ENCODE measurements around the gene ALDH7A1. TPM values are rescaled to one million over a fixed set of nuclear protein-coding genes. Genes with fewer than 3 reads are reported as not detected.

The ALDH7A1 gene
- total and polyA plus RNA-seq, 2 donors (not counting 1 experiment from before 2014, with no cell fraction given) = 0.78 to 3.3 TPM

DNA sequence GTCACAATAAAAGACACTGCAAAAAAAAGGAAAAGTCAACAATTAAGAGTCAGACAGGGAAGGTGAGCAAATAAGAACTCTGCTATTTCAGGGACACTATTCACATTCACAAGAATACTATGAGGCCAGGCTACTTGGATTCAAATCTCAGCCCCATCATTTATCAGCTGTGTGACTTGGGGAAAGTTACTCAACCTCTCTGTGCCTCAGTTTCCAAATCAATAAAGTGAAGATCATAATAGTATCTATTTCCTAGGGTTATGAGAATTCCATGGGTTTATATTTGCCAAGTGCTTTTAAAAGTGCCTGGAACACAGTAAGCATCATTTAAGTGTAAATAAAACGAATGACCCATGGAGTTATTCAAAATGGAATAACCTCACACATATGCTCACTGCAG lies 56.4 kb downstream of the ALDH7A1 start:
- Histone ChIP-seq H3K79me2 (ENCODE audit: control insufficient read depth, insufficient read depth, low read length) (no peaks in the 10 kb centered on the region), H3K27me3 (replicated peaks in 1 of 4; ENCODE audit: control extremely low read depth in 1 of 4, control insufficient read depth in 3 of 4, insufficient read depth in 4 of 4, low read length in 3 of 4) (no peaks in the 10 kb centered on the region), H3K4me3 (ENCODE audit: control extremely low read depth in 1 of 5, extremely low read depth in 1 of 5, insufficient read depth in 1 of 5, low read depth in 2 of 5, low read length in 4 of 5) (no peak overlapping the region), H3K27ac (ENCODE audit: low read length in 2 of 2) (no peak overlapping the region), H3K9ac (ENCODE audit: low read length) (no peak overlapping the region), H3K4me2 (replicated peaks; ENCODE audit: low read depth, low read length, poor library complexity, severe bottlenecking) (no peak overlapping the region), H2AFZ (ENCODE audit: insufficient read depth, low read depth, low read length, poor library complexity, severe bottlenecking) (no peak overlapping the region), H4K20me1 (ENCODE audit: control insufficient read depth, insufficient read depth, low read length, poor library complexity, severe bottlenecking) (no peaks in the 10 kb centered on the region), H3K36me3 (replicated peaks in 1 of 2; ENCODE audit: control extremely low read depth in 1 of 2, control insufficient read depth in 1 of 2, extremely low read depth in 1 of 2, insufficient read depth in 2 of 2, low read length in 1 of 2) (no peaks in the 10 kb centered on the region), H3K9me3 (ENCODE audit: control extremely low read depth in 1 of 3, control insufficient read depth in 2 of 3, insufficient read depth in 1 of 3, low read length in 2 of 3) (peaks cover 0 to 3% (median 0%) of the 10 kb centered on the region in 3 donors), H3K4me1 (ENCODE audit: control insufficient read depth in 2 of 2, insufficient read depth in 2 of 2, low read length in 2 of 2) (no peaks in the 10 kb centered on the region)
- intact Hi-C loops (cut with micrococcal nuclease) = no loop called here
- CTCF ChIA-PET = interaction anchor here (0.6 to 7.2 kb wide), 9 partner anchors 11 to 359 kb away, joined by 3 to 93 read pairs (median 4); no protein-coding TSS in a partner anchor
- no CpG with 5 or more reads among the region's 1 CpG for WGBS (ENCODE audit: insufficient coverage)
- Mint-ChIP-seq H3K4me1 (no peaks in the 10 kb centered on the region), H3K4me3 (no peak overlapping the region), H3K27ac (no peak overlapping the region), H3K9me3 (ENCODE audit: insufficient read depth) (no peaks in the 10 kb centered on the region), H3K27me3 (no peaks in the 10 kb centered on the region)
- POLR2A ChIA-PET = no interaction called here
- no peak for TF ChIP-seq EZH2 (IDR thresholded peaks at IDR 0.05; ENCODE audit: borderline replicate concordance, insufficient read depth, low read depth, low read length, poor library complexity, severe bottlenecking)
- TF ChIP-seq, protein P1, sequence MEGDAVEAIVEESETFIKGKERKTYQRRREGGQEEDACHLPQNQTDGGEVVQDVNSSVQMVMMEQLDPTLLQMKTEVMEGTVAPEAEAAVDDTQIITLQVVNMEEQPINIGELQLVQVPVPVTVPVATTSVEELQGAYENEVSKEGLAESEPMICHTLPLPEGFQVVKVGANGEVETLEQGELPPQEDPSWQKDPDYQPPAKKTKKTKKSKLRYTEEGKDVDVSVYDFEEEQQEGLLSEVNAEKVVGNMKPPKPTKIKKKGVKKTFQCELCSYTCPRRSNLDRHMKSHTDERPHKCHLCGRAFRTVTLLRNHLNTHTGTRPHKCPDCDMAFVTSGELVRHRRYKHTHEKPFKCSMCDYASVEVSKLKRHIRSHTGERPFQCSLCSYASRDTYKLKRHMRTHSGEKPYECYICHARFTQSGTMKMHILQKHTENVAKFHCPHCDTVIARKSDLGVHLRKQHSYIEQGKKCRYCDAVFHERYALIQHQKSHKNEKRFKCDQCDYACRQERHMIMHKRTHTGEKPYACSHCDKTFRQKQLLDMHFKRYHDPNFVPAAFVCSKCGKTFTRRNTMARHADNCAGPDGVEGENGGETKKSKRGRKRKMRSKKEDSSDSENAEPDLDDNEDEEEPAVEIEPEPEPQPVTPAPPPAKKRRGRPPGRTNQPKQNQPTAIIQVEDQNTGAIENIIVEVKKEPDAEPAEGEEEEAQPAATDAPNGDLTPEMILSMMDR (IDR thresholded peaks at IDR 0.05) = no peak
- DNase-seq (no peak), ATAC-seq (ENCODE audit: low read depth) (no peak)

DNA sequence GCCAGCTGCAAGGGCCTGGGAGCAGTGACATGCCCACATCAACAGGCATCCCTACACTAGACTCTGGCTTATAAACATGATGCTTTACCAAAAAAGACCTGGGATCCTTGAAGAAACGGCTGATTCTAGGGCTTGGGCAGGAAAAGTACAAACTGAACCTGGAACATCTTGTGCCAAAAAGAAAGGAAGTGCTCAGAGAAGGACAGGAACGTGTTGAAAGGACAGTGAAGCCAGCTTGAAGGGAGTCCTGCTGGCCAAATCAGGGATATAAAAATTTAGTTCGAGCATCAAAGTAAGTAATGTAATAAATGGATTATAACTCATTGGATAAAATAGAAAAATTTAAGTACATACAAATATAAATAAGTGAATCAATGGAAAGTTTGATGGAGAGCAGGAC lies 58.1 kb downstream of the ALDH7A1 start:
- Mint-ChIP-seq H3K27me3 (no peaks in the 10 kb centered on the region), H3K27ac (no peak overlapping the region), H3K4me3 (no peak overlapping the region), H3K9me3 (ENCODE audit: insufficient read depth) (no peaks in the 10 kb centered on the region), H3K4me1 (no peaks in the 10 kb centered on the region)
- DNase-seq (no peak), ATAC-seq (ENCODE audit: low read depth) (no peak)
- H3K4me2 ChIP-seq (replicated peaks; ENCODE audit: low read depth, low read length, poor library complexity, severe bottlenecking) = no peak overlapping the region
- ChIA-PET POLR2A (no interaction called here), CTCF (interaction anchor here (5.4 to 7.2 kb wide), 2 partner anchors 198 to 199 kb away, joined by 28 to 93 read pairs; no protein-coding TSS in a partner anchor)
- no peaks in the 10 kb centered on the region for H3K36me3 ChIP-seq (replicated peaks in 1 of 2; ENCODE audit: control extremely low read depth in 1 of 2, control insufficient read depth in 1 of 2, extremely low read depth in 1 of 2, insufficient read depth in 2 of 2, low read length in 1 of 2)
- H3K9me3 ChIP-seq (ENCODE audit: control extremely low read depth in 1 of 3, control insufficient read depth in 2 of 3, insufficient read depth in 1 of 3, low read length in 2 of 3) = peaks cover 0 to 3% (median 0%) of the 10 kb centered on the region in 3 donors
- no peak overlapping the region for H3K27ac ChIP-seq (ENCODE audit: low read length in 2 of 2)
- no peaks in the 10 kb centered on the region for H3K27me3 ChIP-seq (replicated peaks in 1 of 4; ENCODE audit: control extremely low read depth in 1 of 4, control insufficient read depth in 3 of 4, insufficient read depth in 4 of 4, low read length in 3 of 4)
- H3K4me3 ChIP-seq (ENCODE audit: control extremely low read depth in 1 of 5, extremely low read depth in 1 of 5, insufficient read depth in 1 of 5, low read depth in 2 of 5, low read length in 4 of 5) = no peak overlapping the region
- no peak overlapping the region for H3K9ac ChIP-seq (ENCODE audit: low read length)
- intact Hi-C loops (cut with micrococcal nuclease) = no loop called here
- no peaks in the 10 kb centered on the region for H4K20me1 ChIP-seq (ENCODE audit: control insufficient read depth, insufficient read depth, low read length, poor library complexity, severe bottlenecking)
- no peak for TF ChIP-seq EZH2 (IDR thresholded peaks at IDR 0.05; ENCODE audit: borderline replicate concordance, insufficient read depth, low read depth, low read length, poor library complexity, severe bottlenecking)
- TF ChIP-seq, protein P1 (IDR thresholded peaks at IDR 0.05) = no peak
- no peak overlapping the region for H2AFZ ChIP-seq (ENCODE audit: insufficient read depth, low read depth, low read length, poor library complexity, severe bottlenecking)
- WGBS (ENCODE audit: insufficient coverage) = 48% methylated on average over 2 of the region's 3 CpGs
- H3K79me2 ChIP-seq (ENCODE audit: control insufficient read depth, insufficient read depth, low read length) = no peaks in the 10 kb centered on the region
- no peaks in the 10 kb centered on the region for H3K4me1 ChIP-seq (ENCODE audit: control insufficient read depth in 2 of 2, insufficient read depth in 2 of 2, low read length in 2 of 2)

All from B cell (primary cell).